Measurements from ENCODE around the gene TEN1.
A peak's percentile ranks its signal among the peaks of the same experiment; 100 is the strongest.

TEN1 gene

GRCh38 chr17:75976175-75976848 lies 2.7 kb upstream of the TEN1 start:
- peak; percentile 58 for DNase-seq (ENCODE audit: low read depth)

GRCh38 chr17:75979705-75980187 lies 706 bp downstream of the TEN1 start:
- peak; percentile 77 for DNase-seq (ENCODE audit: low read depth)

- DNase-seq (ENCODE audit: low read depth): no peak
These were observed 1.4 kb downstream of the TEN1 start for GRCh38 chr17:75980188-75981018.

- DNase-seq (ENCODE audit: low read depth): peak; percentile 30
These were observed 2.1 kb downstream of the TEN1 start for GRCh38 chr17:75981019-75981615.

GRCh38 chr17:75983501-75984181 lies 4.6 kb downstream of the TEN1 start:
- DNase-seq (ENCODE audit: low read depth): peak; percentile 49

GRCh38 chr17:75985986-75986385 lies 6.9 kb downstream of the TEN1 start:
- no peak for DNase-seq (ENCODE audit: low read depth)

GRCh38 chr17:75987041-75987440 lies 8.0 kb downstream of the TEN1 start:
- no peak for DNase-seq (ENCODE audit: low read depth)

- DNase-seq (ENCODE audit: low read depth): no peak
These were observed 12.4 kb downstream of the TEN1 start for GRCh38 chr17:75991396-75991795.

- DNase-seq (ENCODE audit: low read depth): no peak
These were observed 15.8 kb downstream of the TEN1 start for GRCh38 chr17:75994802-75995370.

- DNase-seq (ENCODE audit: low read depth): no peak
These were observed 16.4 kb downstream of the TEN1 start for GRCh38 chr17:75995385-75995925.

GRCh38 chr17:75996665-75997590 lies 17.9 kb downstream of the TEN1 start:
- DNase-seq (ENCODE audit: low read depth): no peak

- DNase-seq (ENCODE audit: low read depth): no peak
These were observed 19.3 kb downstream of the TEN1 start for GRCh38 chr17:75998327-75998795.

- no peak for DNase-seq (ENCODE audit: low read depth)
These were observed 21.1 kb downstream of the TEN1 start for GRCh38 chr17:76000016-76000754.

GRCh38 chr17:76000755-76001521 lies 21.9 kb downstream of the TEN1 start, which contains the start of gene CDK3:
CDK3 (plus strand) TSS chr17:76000855; CDS start chr17:76001426, 571 bp downstream.
- no peak for DNase-seq (ENCODE audit: low read depth)

GRCh38 chr17:76002100-76002499 lies 23.1 kb downstream of the TEN1 start:
- DNase-seq (ENCODE audit: low read depth): no peak

- DNase-seq (ENCODE audit: low read depth): no peak
These were observed 24.9 kb downstream of the TEN1 start for GRCh38 chr17:76003915-76004314.

GRCh38 chr17:76004750-76005262 lies 25.8 kb downstream of the TEN1 start:
- DNase-seq (ENCODE audit: low read depth): no peak
